ENCODE measurements around the gene RTP5.
"Not testable (repeated sequence)": the region's sequence is repeated elsewhere in the genome, so short reads cannot be mapped to it uniquely, and the experiment has no call there.

RTP5 gene

GRCh38 chr2:241902357-241902991 is 32.9 kb downstream of the RTP5 start:
- DNase-seq (ENCODE audit: low spot score), result no peak

DNA sequence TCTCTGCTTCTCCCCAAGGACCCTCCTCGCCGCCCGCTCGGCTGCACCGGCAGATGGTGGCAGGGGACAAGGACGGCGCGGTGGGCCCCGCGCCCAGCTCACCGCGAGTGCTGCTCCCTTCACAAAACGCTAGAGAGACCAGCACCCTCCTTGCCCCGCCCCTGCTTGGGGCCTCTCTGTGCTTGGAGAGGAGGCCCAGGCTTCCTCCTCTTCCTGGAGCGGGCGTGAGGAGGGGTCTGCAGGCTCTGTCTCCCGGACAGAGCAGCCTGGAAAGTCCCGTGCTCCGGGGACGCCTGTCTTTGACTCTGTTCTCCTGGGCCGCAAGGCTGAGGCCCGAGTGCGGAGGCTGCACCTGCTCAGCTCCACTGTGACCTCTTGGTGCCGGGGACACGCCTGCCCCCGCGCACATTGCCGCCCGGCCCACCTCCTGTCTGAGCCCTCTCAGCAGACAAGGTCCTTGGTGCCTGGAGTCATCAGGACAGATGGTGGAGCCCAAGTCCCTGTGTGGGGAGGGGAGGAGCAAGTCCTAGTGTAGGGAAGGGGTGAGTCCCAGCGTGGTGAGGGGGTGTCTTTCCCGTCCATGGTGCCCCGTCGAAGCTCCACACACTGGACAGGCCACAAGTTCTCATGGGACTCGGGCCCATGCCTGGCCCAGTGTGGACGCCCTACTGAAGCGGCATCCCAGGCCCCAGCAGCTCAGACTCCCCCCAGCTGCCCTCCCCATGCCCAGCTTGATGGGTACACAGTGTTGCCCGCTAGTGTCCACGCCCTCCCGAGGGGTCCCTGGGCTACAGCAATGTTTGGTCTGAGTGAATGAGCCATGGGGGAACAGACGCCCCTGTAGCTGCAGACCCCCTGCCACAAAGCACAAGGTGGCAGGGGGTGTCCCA is 33.8 kb downstream of the RTP5 start:
- DNase-seq (ENCODE audit: low spot score), result no peak

DNA sequence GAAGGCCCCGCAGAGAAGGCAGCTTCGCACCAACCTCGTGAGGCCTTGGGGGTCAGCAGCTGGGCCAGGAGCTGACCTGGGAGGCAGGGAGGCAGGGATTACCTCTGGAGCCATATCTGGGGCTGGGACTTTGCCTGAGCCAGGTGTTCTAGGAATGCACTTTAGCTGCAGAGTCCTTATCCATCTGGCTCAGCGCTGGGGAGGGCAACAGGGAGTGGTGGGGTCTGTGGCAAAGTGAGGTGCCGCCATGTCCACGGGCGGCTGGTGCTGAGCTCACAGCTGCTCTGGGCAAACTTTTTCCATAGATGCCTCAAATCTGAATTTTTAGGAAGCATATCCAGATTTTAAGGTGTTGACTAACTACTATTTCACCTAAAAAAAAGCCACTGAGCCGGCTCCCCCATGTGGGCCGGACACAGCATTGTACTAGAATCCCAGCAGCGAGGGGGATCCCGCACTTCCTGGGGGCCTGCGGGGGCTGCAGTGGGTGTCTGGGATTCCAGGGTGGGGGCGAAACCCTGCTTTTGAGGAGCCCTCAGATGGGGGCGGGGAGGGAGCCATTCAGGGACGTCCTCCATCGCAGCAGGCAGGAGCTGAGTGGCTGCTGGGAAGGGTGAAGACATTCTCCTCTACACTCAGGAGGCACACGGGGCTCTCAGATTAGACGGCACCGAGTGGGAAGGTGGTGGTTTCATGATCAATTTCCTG is 34.6 kb downstream of the RTP5 start:
- DNase-seq (ENCODE audit: low spot score), result no peak

- no peak for DNase-seq (ENCODE audit: low spot score)
Measured at GRCh38 chr2:241904791-241905710, 35.5 kb downstream of the RTP5 start.

DNA sequence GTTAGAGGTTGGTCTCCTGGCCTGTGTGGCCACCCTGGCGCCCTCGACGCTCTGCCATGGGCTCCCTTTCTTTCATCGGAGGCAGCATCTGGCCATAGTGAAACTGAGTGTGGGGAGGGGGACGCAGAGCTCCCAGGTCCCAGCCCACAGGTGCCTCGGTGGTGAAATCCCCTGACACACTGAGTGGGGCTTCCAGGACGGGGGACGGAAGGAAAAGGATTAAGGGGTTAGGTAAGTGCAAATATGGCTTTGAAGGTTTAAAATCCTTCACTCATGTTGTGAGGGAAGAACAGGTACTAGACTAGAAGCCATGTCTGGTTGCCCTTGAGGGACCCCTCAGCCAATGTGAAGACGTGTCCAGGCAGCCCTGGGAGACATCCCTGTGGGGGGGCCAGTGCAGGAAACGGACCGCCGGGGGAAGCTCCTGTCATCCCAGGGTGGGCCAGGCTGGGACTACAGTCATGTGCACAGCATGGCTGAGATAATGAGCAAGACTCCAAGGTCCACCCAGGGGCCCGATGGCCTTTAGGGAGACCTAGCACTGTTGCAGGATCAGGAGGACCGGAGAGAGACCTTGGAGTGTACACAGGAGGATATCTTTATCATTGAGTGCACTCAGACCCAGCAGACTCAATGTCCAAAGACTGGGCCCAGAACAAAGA is 36.3 kb downstream of the RTP5 start:
- no peak for DNase-seq (ENCODE audit: low spot score)

DNA sequence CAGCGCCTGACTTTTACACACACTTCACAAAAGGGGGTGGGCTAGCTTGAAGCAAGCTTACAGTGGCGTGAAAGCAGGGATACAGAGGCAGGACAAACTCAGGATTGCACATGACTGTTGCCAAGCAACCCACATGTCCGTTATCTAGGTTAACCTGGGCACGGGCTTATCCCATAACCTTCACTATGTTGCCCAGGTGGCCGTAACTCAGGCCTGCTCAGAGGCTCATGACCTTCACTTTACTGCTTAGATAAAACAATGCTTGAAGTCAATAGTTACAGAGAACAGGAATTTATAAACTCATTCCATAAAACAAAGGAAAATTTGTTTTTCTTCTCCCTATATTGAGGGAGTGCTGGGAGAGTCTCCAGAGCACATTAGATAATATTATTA is 36.8 kb downstream of the RTP5 start:
- DNase-seq (ENCODE audit: low spot score), result not testable (repeated sequence)

DNA sequence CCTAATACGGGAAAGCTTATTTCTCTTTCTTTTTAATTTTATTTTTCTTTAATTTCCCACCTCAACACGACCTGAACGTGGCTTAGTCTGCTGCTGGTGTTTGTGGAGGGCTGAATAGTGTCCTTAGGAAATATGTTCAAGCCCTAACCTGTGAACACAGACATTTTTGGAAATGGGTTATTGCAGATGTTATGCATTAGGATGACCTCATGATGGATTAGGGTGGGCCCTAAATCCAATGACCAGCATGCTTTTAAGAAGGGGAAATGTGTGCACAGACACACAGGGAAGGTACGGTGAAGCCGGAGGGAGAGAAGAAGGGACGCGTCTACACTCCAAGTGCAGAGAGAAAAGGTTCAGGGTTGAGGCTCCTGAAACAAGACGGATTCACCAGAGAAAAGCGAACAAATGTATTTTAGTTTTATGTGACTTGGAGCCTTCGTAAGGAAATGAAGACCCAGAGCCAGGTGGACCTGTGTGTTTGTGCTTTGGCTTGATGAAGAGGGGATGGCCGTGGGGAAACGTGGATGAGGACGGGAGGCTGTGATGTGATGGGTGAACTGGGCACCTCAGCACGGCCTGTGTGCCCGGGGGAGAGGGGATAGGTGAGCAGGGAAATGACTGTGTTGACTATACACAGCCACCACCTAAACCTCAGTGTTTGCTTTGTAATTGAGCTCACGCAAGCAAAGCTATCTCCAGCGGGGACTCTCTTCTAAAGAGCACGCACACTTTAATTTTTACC is 37.5 kb downstream of the RTP5 start:
- no peak for DNase-seq (ENCODE audit: low spot score)

- not testable (repeated sequence) for DNase-seq (ENCODE audit: low spot score)
Measured at GRCh38 chr2:241907831-241908230, 38.3 kb downstream of the RTP5 start.

DNA sequence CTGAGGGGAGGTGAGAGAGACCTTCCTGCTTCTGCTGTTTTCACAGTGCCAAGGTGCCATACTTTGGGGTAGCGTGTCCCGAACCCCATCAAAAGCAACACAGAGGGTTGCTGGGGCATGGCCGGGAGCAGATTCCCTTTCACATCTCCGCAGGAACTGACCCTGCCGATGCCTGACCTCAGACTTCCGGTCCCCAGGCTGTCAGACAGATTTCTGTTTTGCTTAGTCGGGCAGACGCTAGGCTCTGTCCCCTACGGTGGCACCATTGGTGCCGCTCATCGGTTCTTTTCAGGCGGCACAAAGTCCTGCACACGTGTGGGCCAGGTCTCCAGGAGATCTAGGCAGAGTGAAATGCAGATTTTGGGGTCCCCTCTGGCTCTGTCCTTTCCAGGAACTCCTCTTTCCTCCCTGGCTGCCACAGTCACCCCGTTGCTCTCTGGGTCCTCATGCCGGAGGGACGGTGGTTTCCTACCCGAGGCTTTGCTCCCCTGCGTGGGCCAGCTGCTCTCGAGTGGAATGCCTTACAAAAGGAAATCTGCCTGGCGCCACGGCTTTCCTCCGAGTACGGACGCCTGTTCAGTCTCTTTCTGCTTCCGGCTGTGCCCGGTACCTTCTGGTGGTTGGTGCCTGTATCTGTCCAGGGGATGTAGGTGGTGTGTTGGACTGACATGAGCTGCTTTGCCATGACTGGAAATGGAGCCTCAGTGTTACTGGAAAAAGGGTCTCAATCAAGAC is 39.3 kb downstream of the RTP5 start:
- DNase-seq (ENCODE audit: low spot score), result no peak

DNA sequence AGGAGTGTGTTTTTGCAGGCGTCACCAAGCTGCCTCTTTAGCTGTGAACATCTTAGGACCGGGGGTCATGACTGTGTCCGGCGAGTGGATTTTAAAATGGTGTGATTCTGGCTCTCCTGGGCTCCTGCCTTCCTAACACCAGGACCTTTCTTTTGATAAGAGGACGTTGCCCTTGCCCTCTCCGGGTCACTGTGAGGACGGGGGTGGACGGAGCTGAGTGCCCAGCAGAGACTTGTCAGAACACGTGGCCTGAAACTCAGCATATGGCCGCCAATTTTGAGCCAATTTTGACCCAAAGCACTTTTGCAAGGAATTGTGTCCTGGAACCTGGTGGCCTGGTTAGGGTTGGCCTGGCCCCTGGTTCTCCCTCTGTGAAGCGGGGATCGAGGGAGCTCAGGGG is 40.2 kb downstream of the RTP5 start:
- no peak for DNase-seq (ENCODE audit: low spot score)

DNA sequence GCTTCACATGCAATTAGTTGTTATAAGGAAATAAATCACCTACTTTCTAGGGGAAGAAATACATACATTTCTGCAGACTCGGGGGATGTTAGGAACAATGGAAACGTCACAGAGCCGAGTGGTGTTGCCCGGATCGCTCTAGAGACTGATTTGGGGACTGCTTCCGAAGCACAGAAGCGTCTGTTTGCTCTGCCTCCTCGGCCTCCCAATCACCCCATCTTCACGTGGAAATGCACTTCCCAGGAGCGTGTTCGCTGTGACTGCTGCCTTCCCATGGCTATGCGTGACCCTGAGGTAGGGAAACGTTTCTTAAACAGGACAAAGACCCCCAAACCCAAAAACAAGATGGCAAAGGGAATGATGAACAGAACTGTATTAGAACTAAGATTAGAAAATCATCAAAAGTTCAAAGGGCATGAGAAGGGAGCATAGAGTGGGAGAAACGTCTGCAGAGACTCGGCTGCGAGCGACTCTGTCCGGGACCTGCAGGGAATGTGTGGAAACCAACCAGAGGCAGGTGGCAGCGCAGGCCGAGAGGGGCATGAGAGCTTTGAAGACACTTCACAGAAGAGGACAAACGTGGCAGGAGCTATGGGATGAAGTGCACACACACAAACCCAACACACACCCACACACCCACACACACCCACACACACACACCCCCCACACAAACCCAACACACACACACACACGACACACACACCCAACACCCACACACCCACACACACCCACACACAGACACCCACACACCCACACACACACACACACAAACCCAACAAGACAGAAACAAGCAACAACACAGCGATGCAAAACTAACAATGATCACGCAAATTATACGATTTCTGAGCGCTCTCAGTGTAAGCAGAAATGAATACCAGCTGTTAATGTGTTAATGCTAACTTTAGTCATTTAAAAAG is 41.3 kb downstream of the RTP5 start:
- no peak for DNase-seq (ENCODE audit: low spot score)

DNA sequence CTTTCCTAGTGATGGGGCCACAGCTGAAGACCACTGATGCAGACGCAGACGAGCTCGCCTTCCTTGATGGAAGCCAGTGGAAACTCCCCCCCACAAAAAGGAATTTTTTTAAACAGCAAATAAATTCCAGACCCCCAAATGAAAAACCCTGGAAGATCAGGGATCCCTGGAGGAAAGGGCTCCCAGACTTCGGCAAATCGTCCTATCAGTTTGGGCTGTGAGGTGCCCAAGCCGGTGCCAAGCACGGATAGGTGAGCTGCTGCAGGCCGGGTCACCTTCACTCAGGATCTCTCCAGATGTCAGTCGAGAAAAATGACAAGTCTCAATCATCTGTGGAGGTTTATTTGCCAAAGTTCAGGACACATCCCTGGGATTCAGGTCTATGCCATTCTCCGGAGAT is 42.0 kb downstream of the RTP5 start:
- no peak for DNase-seq (ENCODE audit: low spot score)

GRCh38 chr2:241912021-241912555 is 42.6 kb downstream of the RTP5 start:
- no peak for DNase-seq (ENCODE audit: low spot score)

DNA sequence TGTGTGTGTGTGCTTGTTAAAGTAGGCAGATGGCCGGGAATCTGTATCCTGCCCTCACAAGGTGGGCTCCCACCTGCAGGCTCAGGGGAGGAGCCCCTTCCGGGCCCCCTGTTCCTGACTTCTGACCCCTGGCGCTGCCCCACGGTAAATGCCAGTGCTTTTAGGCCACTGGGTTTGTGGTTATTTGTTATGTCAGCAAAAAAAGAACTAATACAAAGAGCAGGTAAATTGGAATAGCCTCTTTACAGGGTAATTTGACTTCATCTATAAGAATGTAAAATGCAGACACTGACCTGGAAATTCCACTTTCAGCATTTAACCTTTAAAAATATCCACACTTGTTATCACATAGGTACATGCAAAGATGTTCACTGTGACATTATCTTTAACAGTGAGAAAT is 44.2 kb downstream of the RTP5 start:
- no peak for DNase-seq (ENCODE audit: low spot score)

GRCh38 chr2:241914542-241914941 is 45.0 kb downstream of the RTP5 start:
- DNase-seq (ENCODE audit: low spot score), result no peak

- not testable (repeated sequence) for DNase-seq (ENCODE audit: low spot score)
Measured at GRCh38 chr2:241921631-241922030, 52.1 kb downstream of the RTP5 start.

GRCh38 chr2:241922411-241922810 is 52.9 kb downstream of the RTP5 start:
- no peak for DNase-seq (ENCODE audit: low spot score)

GRCh38 chr2:241922816-241923601 is 53.5 kb downstream of the RTP5 start:
- not testable (repeated sequence) for DNase-seq (ENCODE audit: low spot score)
